ENCODE measurements around the gene HSD17B8. TPM values are rescaled to one million over a fixed set of nuclear protein-coding genes. Genes with fewer than 3 reads are reported as not detected.

HSD17B8 gene
- total RNA-seq, 1 experiment from 2014 or later: 22.0 TPM

GRCh38 chr6:33176906-33177305 is 27.5 kb upstream of the HSD17B8 start:
- intact Hi-C loops (cut with micrococcal nuclease): no loop called here
- BruUV-seq (replicated peaks): no TSS peak

More at GRCh38 chr6:33176906-33177305, 27.5 kb upstream of the HSD17B8 start:
- H3K9ac ChIP-seq (ENCODE audit: low read length): no peak overlapping the region
- no peak for ATAC-seq
- no peaks in the 10 kb centered on the region for H3K9me2 ChIP-seq (ENCODE audit: insufficient read depth)
- H2AFZ ChIP-seq (ENCODE audit: low read depth, low read length, poor library complexity, severe bottlenecking): no peak overlapping the region
- no peaks in the 10 kb centered on the region for H4K20me1 ChIP-seq (ENCODE audit: insufficient read depth)
- CTCF ChIA-PET: no interaction called here
- H3K27ac ChIP-seq (ENCODE audit: low read depth, low read length): no peak overlapping the region
- DNase-seq (ENCODE audit: low read depth, low spot score): no peak
- POLR2A ChIA-PET: no interaction called here
- H3K4me3 ChIP-seq (replicated peaks in 1 of 2; ENCODE audit: low read depth in 1 of 2, low read length in 2 of 2): no peak overlapping the region
- H3K4me2 ChIP-seq (ENCODE audit: low read length): no peak overlapping the region
- no peaks in the 10 kb centered on the region for H3K36me3 ChIP-seq (ENCODE audit: control insufficient read depth in 1 of 2, insufficient read depth in 2 of 2, low read length in 2 of 2)
- H3K9me3 ChIP-seq (ENCODE audit: control insufficient read depth in 1 of 2, insufficient read depth in 1 of 2, low read depth in 1 of 2, low read length in 2 of 2): no peaks in the 10 kb centered on the region
- RAD21 ChIA-PET (ENCODE audit: low non-redundant PET in 1 of 2, low total read pairs in 2 of 2, uncharacterized antibody in 2 of 2, unreplicated experiment in 2 of 2): no interaction called here
- no peaks in the 10 kb centered on the region for H3K79me2 ChIP-seq (ENCODE audit: insufficient read depth, low read length)
- no peak for TF ChIP-seq SIN3A (IDR thresholded peaks at IDR 0.05; ENCODE audit: low read depth)
- no peak for TF ChIP-seq CBX3 (IDR thresholded peaks at IDR 0.05; ENCODE audit: low read depth)
- no peak for TF ChIP-seq TCF7L2 (IDR thresholded peaks at IDR 0.05; ENCODE audit: borderline replicate concordance, extremely low read depth, insufficient read depth, insufficient read length)
- no peak for TF ChIP-seq CTCF (IDR thresholded peaks at IDR 0.05 in 2 of 3, conservative IDR thresholded peaks at IDR 0.05 in 1 of 3; ENCODE audit: borderline replicate concordance in 1 of 3, insufficient read depth in 1 of 3, low read depth in 2 of 3, low read length in 2 of 3)
- no peaks in the 10 kb centered on the region for H3K4me1 ChIP-seq (ENCODE audit: control insufficient read depth in 1 of 2, insufficient read depth in 2 of 2, low read length in 2 of 2)
- H3K27me3 ChIP-seq (ENCODE audit: insufficient read depth, low read length): no peaks in the 10 kb centered on the region

Measured in HCT116 (cell line).